ACC112 (cell line): Measurements from ENCODE around the gene ANKRD11.
A peak's percentile ranks its signal among the peaks of the same experiment; 100 is the strongest.

Experiments
- H2AFZ ChIP-seq: fragments of 200-600 bp; sonication (generic); one replicate; pipeline ENCODE4 v1.6.0; 2017; ENCODE audit warnings: antibody characterized with exemption, low read length; ENCODE audit not compliant: unreplicated experiment
- H3K27ac ChIP-seq: fragments of 200-600 bp; sonication (generic); 2 replicates; pipeline ENCODE4 v1.5.1; 2014; ENCODE audit warnings: low read depth, mild to moderate bottlenecking, antibody characterized with exemption, low read length, moderate library complexity
- H3K27me3 ChIP-seq: fragments of 200-600 bp; sonication (generic); 2 replicates; pipeline ENCODE4 v1.6.1; 2014; ENCODE audit warnings: mild to moderate bottlenecking, antibody characterized with exemption, low read length, moderate library complexity, mixed read lengths; ENCODE audit not compliant: insufficient read depth
- H3K36me3 ChIP-seq: fragments of 200-600 bp; sonication (generic); 2 replicates; pipeline ENCODE4 v1.6.1; 2016; ENCODE audit warnings: mild to moderate bottlenecking, antibody characterized with exemption, low read length, moderate library complexity, mixed read lengths; ENCODE audit not compliant: insufficient read depth
- H3K4me1 ChIP-seq: fragments of 200-600 bp; sonication (generic); one replicate; pipeline ENCODE4 v1.6.1; 2016; ENCODE audit warnings: low read length, mixed read lengths; ENCODE audit not compliant: insufficient read depth, unreplicated experiment, control insufficient read depth
- H3K4me3 ChIP-seq: fragments of 200-600 bp; sonication (generic); 2 replicates; pipeline ENCODE4 v1.5.1; 2014; ENCODE audit warnings: mild to moderate bottlenecking, low read depth, low read length
- H3K79me2 ChIP-seq: fragments of 200-600 bp; sonication (generic); one replicate; pipeline ENCODE4 v1.6.0; 2016; ENCODE audit warnings: low read length; ENCODE audit not compliant: control insufficient read depth, unreplicated experiment, insufficient read depth

ANKRD11 gene

DNA sequence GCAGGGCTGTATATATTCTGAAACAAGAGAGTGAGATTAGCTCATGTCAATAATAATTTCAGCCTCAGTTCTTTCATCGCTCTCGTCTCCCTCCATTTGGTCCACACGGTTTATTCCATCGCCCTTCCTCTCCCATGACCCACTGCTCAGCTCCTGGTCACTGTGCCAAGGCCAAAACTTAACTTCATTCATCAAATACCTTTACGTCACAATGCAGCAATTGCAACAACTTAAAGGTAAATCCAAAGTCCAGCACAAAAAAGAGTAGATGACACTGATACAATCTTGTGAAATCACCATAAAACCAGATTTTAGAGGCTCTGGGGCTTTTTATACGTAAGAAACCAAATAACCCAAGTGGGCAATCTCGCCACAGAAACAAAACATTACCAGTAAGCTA lies 72.0 kb downstream of the ANKRD11 start:
- H3K27ac ChIP-seq: no peak overlapping the region

DNA sequence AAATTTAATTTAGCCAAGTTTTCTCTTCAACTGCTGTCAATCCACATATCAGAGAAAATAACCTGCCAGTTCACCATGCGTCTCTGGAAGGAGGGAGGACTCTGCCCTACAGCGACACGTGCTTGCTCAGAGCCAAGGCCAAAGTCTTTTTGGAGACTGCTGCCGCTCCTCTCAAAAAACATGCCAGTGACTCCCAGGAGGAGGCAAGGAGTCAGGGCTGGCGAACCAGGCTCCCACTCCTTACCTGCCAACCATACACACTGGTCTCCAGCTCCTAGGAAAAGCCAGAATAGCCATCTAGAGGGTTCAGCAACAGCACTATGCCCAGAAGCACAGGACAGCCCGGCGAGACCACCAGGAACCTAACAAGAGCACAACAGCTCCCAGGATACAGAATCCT lies 73.0 kb downstream of the ANKRD11 start:
- peaks cover 28% of the 10 kb centered on the region for H3K4me1 ChIP-seq
- H3K27ac ChIP-seq: no peak overlapping the region

More for the DNA sequence above, 72.0 kb downstream of the ANKRD11 start:
- Histone ChIP-seq H3K4me1 (peaks cover 28% of the 10 kb centered on the region), H3K27me3 (no peaks in the 10 kb centered on the region), H3K36me3 (0 out of 2 replicates have a peak, but pooled peaks cover 3% of the 10 kb centered on the region), H3K79me2 (peaks cover 97% of the 10 kb centered on the region), H2AFZ (no peak overlapping the region), H3K4me3 (no peak overlapping the region)

DNA sequence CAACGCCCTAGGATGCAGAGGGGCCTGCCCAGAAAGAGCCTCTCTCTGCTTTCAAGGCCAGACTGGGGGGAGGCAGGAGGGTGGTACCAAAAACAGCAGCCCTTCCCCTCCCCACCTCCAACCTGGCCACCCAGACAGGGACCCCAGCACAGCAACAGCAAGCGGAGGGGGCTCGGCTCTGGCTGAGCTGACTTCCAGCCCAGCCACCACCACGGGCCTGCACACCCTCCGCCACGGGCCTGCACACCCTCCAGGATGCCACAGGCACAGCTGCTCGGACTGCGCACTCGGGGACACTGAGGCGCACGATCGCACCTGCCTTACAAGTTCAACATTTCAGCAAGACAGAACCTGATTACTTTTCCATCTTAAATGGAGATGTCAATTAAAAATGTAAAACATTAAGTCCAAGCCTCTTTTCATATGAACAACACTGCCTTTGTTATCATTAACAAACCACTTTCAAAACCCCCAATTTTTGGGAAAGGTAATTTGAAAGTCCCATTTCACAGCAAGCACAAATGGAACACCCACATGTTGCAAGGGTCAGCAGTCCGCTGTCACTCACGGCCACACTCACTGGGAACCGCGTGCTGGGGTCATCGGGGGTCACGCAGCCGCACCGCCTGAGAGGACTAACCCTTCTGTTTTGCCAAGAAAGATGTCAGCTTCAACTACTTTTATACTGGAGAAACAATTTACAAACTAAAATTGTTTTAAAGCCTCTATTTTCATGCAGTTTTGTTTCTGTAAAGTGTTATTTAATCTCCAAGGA lies 76.4 kb downstream of the ANKRD11 start:
- Histone ChIP-seq H3K27me3 (no peaks in the 10 kb centered on the region), H3K4me3 (no peak overlapping the region), H2AFZ (no peak overlapping the region), H3K4me1 (peaks cover 54% of the 10 kb centered on the region), H3K27ac (no peak overlapping the region), H3K79me2 (peaks cover 96% of the 10 kb centered on the region), H3K36me3 (no peaks in the 10 kb centered on the region)

More for the DNA sequence above, 73.0 kb downstream of the ANKRD11 start:
- Histone ChIP-seq H2AFZ (no peak overlapping the region), H3K27me3 (no peaks in the 10 kb centered on the region), H3K4me3 (no peak overlapping the region), H3K79me2 (peaks cover 97% of the 10 kb centered on the region), H3K36me3 (0 out of 2 replicates have a peak, but pooled peaks cover 3% of the 10 kb centered on the region)

DNA sequence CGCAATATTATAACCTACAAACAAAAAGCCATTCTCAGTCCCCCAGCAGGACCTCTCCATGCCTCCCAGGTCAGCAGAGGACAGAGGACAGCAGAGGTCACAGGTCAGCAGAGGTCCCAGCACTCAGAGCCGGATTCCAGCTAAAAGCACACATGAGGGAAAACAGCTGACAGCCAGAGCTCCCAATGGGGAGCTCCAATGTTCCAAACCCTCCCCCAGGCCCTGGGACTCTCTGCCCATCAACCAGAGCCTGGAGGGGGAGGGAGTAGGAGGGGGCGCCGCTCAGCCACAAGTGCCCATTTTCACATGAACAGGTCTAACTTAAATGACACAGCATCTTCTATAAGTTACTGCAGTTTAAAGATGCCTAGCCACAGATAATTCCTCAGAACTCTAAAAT lies 77.5 kb downstream of the ANKRD11 start:
- no peaks in the 10 kb centered on the region for H3K36me3 ChIP-seq

DNA sequence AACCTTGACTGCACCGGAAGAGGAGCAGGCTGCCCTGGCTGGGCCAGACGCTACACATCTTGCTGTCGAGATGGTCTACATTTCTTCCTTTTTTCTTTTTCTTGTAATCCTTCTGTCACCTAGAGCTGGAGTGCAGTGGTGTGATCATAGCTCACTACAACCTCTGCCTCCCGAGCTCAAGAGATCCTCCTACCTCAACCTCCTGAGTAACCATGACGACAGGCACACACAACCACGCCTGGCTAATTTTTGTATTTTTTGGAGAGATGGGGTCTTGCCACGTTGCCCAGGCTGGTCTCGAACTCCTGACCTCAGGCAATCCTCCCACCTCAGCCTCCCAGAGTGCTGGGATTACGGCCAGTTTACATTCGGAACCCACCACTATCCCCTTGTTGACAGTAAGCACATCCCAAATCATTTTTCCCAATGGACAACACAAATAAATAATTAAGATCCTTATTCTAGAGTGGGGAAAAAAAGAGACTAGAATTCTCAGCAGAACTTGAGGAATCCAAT lies 79.0 kb downstream of the ANKRD11 start:
- no peaks in the 10 kb centered on the region for H3K27me3 ChIP-seq
- no peaks in the 10 kb centered on the region for H3K36me3 ChIP-seq
- no peak overlapping the region for H3K4me3 ChIP-seq
- no peak overlapping the region for H2AFZ ChIP-seq
- peaks cover 58% of the 10 kb centered on the region for H3K4me1 ChIP-seq
- H3K79me2 ChIP-seq: peaks cover 96% of the 10 kb centered on the region
- H3K27ac ChIP-seq: peak overlapping the region; percentile 72; the same call in 1 of the 2 replicates

More for the DNA sequence above, 77.5 kb downstream of the ANKRD11 start:
- peaks cover 96% of the 10 kb centered on the region for H3K79me2 ChIP-seq
- no peak overlapping the region for H3K4me3 ChIP-seq
- peak overlapping the region; percentile 6; the same call in 1 of the 2 replicates for H3K27ac ChIP-seq
- no peaks in the 10 kb centered on the region for H3K27me3 ChIP-seq
- H3K4me1 ChIP-seq: peaks cover 66% of the 10 kb centered on the region
- no peak overlapping the region for H2AFZ ChIP-seq

DNA sequence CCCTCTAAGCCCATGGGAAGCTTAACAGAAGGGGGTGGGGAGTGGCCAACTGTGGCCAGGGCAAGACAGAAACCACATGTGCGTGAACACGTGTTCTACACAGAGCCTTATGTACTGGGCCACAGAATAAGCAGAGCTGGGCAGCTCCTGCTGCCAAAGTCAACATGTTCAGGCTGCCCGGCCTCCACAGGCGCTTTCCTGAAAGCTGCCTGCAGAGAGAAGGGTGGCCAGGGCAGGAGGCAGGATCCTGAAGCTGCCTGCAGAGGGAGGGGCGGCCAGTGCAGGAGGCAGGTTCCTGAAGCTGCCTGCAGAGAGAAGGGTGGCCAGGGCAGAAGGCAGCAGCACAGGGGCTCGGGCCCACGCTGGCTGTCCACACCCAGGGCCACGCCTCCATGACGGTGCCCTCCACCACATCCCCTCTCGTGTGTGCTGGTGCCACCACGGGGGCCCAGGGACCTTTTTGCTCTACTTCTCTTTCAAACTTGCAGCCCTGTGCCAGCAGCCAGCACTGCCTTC lies 79.5 kb downstream of the ANKRD11 start:
- Histone ChIP-seq H2AFZ (no peak overlapping the region), H3K4me3 (no peak overlapping the region), H3K4me1 (peaks cover 58% of the 10 kb centered on the region), H3K79me2 (peaks cover 96% of the 10 kb centered on the region), H3K27ac (peak overlapping the region; percentile 72; the same call in 1 of the 2 replicates), H3K36me3 (no peaks in the 10 kb centered on the region), H3K27me3 (no peaks in the 10 kb centered on the region)

DNA sequence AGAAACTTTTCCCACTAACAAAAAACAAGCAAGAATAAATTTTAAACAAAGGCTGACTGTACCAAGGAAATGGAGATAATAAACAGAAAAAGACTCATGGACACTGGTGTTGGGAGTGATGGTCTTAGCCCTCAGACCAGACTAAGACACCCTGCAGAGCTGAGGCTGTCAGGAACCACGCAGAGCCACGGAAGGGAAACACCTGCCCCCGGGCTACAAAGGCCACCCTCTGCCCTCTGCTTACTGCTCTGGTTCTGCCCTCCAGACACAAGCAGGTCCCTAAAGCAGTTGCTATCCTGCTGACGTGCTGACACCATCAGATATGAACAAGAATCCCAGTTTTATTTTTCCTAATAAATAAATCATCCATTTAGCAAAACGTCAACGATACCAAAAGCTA lies 80.0 kb downstream of the ANKRD11 start:
- Histone ChIP-seq H2AFZ (no peak overlapping the region), H3K79me2 (peaks cover 96% of the 10 kb centered on the region), H3K36me3 (no peaks in the 10 kb centered on the region), H3K27ac (peak overlapping the region; percentile 72; the same call in 1 of the 2 replicates), H3K4me1 (peaks cover 58% of the 10 kb centered on the region), H3K4me3 (no peak overlapping the region), H3K27me3 (no peaks in the 10 kb centered on the region)

DNA sequence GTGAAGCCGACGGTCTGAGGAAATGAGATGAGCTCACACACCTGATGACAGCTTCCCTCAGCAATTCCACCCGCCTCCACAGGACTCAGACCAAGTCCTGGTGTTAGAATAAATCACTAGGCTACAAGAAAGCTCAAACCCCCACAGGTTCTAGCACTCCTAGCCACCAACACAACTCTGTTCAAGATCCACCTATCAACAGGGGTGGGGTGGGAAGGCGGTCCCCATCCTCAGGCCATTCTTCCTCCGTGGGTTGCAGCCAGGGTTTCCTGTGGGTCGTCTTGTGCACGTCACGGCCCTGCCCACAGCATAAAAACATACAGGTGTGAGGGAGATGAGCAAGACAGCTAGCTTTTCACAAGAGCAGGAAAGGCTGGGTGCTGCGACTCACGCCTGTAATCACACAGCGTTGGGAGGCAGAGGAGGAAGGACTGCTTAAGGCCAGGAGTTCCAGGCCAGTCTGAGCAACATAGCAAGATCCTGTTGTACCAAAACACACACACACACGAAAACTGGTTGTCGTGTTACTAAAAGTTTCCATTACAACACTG lies 81.1 kb downstream of the ANKRD11 start:
- no peak overlapping the region for H2AFZ ChIP-seq
- H3K27ac ChIP-seq: peak overlapping the region; percentile 42; the same call in 1 of the 2 replicates
- H3K4me3 ChIP-seq: no peak overlapping the region
- peaks cover 97% of the 10 kb centered on the region for H3K79me2 ChIP-seq
- peaks cover 58% of the 10 kb centered on the region for H3K4me1 ChIP-seq
- H3K36me3 ChIP-seq: no peaks in the 10 kb centered on the region
- H3K27me3 ChIP-seq: no peaks in the 10 kb centered on the region

DNA sequence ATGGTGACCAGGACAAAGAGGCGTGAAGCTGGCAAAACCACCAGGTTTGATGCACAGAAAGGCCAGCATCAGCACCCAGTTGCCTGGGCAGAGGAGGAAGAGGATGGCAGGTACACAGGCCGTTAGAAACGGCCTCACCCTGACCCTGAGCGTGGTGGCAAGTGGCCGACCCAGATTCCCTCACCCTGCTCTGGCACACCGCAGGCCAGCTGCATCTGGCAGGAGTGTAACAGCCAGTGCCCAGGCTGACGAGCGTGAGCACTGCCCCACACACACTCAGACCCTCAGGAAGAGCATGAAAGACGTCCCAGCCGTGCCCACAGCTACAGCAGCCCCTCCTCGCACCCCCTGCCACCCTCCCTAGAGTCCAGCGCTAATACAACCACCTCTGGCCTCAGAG lies 82.0 kb downstream of the ANKRD11 start:
- H2AFZ ChIP-seq: no peak overlapping the region
- H3K27ac ChIP-seq: no peak overlapping the region; the same call in 1 of the 2 replicates
- peaks cover 97% of the 10 kb centered on the region for H3K79me2 ChIP-seq
- H3K4me1 ChIP-seq: peaks cover 51% of the 10 kb centered on the region
- no peaks in the 10 kb centered on the region for H3K36me3 ChIP-seq
- no peaks in the 10 kb centered on the region for H3K27me3 ChIP-seq
- H3K4me3 ChIP-seq: no peak overlapping the region

DNA sequence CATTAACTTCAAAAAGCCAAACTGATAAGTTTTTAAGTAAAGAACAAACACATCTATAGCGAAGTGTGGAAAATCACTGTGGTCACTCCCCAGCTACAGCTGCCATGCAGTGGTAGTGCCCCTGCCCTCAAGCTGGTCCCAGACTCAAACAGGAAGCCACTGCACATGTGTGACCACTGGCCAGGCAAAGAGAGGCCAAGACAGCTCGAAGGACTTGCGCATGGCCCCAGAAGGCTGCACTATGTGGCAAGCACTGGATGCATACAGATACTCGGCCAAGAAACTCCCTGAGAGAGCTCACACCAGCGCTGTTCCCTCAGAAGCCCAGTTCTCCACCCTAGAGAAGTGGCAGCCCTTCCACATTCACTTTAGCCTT lies 82.4 kb downstream of the ANKRD11 start:
- no peak overlapping the region for H3K4me3 ChIP-seq
- H3K79me2 ChIP-seq: peaks cover 97% of the 10 kb centered on the region
- H3K36me3 ChIP-seq: no peaks in the 10 kb centered on the region
- no peak overlapping the region; the same call in 1 of the 2 replicates for H3K27ac ChIP-seq
- no peak overlapping the region for H2AFZ ChIP-seq
- no peaks in the 10 kb centered on the region for H3K27me3 ChIP-seq
- peaks cover 47% of the 10 kb centered on the region for H3K4me1 ChIP-seq
